Gastroesophageal sphincter (tissue), 4 donors: ENCODE measurements around the gene KDM6A. TPM values are rescaled to one million over a fixed set of nuclear protein-coding genes. Genes with fewer than 3 reads are reported as not detected.

Experiments used
- ATAC-seq: fragments of 150-250 bp; one replicate; pipeline ENCODE4 v1.9.1; 2016; ENCODE audit warnings: mild to moderate bottlenecking, moderate library complexity
- H3K27ac ChIP-seq, 4 donors: fragments of 200-600 bp; sonication (generic) in 3 of 4; 1 replicate in 3 of 4; 2 replicates in 1 of 4; pipeline ENCODE4 v1.5.1; 2016 to 2019
- H3K27me3 ChIP-seq: fragments of 200-600 bp; sonication (generic); one replicate; pipeline ENCODE4 v1.5.1; 2019
- H3K36me3 ChIP-seq, 2 donors: fragments of 200-600 bp; sonication (generic); one replicate each; pipeline ENCODE4 v1.5.1; 2019; ENCODE audit warnings: control low read depth in 1 of 2
- H3K4me1 ChIP-seq, 3 donors: fragments of 200-600 bp; sonication (generic); 1 replicate in 2 of 3; 2 replicates in 1 of 3; pipeline ENCODE4 v1.5.1; 2016 to 2019; ENCODE audit warnings: control low read depth in 2 of 3
- H3K4me3 ChIP-seq, 2 donors: fragments of 200-600 bp; sonication (generic); one replicate each; pipeline ENCODE4 v1.5.1; 2019; ENCODE audit warnings: mild to moderate bottlenecking in 1 of 2, moderate library complexity in 1 of 2
- H3K9me3 ChIP-seq, 3 donors: fragments of 200-600 bp; sonication (generic); one replicate each; pipeline ENCODE4 v1.5.1; 2017 to 2019; ENCODE audit warnings: control low read depth in 2 of 3
- CTCF ChIP-seq, 4 experiments: fragments of 200-600 bp in 2 of 4; fragments of 450-650 bp in 2 of 4; sonication (generic) in 1 of 4; IDR thresholded peaks; one replicate each; pipeline ENCODE4 v1.5.1; 2017 to 2019; ENCODE audit warnings: antibody characterized with exemption in 4 of 4, mild to moderate bottlenecking in 2 of 4, moderate library complexity in 2 of 4
- EP300 ChIP-seq: sonication (generic); formaldehyde crosslinking; IDR thresholded peaks from one replicate; pipeline ENCODE4 v1.6.1; 2017; ENCODE audit warnings: antibody characterized with exemption, mild to moderate bottlenecking
- POLR2A ChIP-seq, 2 donors: fragments of 450-650 bp; IDR thresholded peaks; one replicate each; pipeline ENCODE4 v1.6.1; 2017; ENCODE audit warnings: antibody characterized with exemption in 2 of 2, mild to moderate bottlenecking in 2 of 2, moderate library complexity in 1 of 2
- POLR2AphosphoS5 ChIP-seq: sonication (generic); formaldehyde crosslinking; IDR thresholded peaks from one replicate; pipeline ENCODE4 v1.6.1; 2017; ENCODE audit warnings: antibody characterized with exemption
- WGBS, 2 donors: methylation state at CpG; one replicate each; pipeline ENCODE4 v1.1.5; 2018; ENCODE audit warnings: low coverage in 1 of 2; 5-methylcytosine and 5-hydroxymethylcytosine counted together
- total RNA-seq, 4 donors: library from RNA; depleted of rRNA; stranded (reverse); fragments of >200 nt; gene quantifications; one replicate each; pipeline ENCODE4 v1.1.0, GENCODE V29; 2016

KDM6A gene
- total RNA-seq, 4 donors from 2014 or later = 17.0 to 28.6 (median 19.9) TPM

DNA sequence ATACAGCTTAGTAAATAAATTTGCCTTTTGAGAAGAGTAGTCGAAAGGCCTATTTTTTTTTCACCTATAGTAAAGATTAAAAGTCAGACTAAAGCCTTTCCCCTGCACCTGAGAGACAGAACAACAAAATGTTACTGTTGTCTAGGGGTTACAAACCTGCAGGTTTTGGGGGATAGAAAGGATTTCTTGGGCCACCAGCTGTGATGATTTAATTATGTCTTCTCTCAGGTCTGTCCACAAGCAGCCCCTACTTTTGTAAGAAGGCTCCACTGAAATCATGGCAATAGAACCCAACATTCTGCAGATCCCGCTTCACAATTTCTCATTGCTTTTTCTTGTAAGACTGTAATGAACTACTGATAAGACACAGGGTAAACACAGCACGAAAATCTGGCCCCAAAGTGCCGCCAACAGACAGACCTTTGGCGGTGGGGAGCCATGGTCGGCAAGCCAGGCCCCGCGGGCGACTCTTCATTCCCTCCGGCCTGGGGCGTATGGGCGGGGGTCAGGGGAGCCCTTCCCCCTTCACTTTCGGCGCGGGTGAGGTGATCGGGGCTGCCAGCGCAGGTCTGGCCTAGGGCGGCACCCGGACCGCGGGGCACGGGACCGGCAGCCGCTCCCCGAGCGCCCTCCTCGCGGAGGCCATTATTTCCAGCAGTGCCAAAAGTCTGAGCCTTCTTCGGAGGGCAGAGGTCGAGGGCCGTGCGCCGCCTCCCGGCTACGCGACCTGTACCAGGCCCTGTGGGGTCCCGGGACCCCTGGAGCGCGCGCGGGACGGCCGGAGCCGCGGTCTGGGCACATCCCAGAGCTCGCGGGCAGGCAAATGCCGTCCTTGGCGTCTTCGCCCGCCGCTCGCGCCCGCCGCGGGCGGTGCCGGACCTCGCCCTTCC is 812 bp upstream of the KDM6A start:
- peak; percentile 48 for ATAC-seq
- H3K9me3 ChIP-seq = no peaks in the 10 kb centered on the region
- H3K27ac ChIP-seq = peak overlapping the region; percentile 90 to 100 (median 97)
- H3K27me3 ChIP-seq = no peaks in the 10 kb centered on the region
- peak overlapping the region; percentile 89 to 98 for H3K4me3 ChIP-seq
- H3K4me1 ChIP-seq = peaks cover 0 to 26% (median 9%) of the 10 kb centered on the region in 3 donors
- WGBS, 2 donors = 0 to 5% methylated on average over 3 to 9 of the region's 60 CpGs
- H3K36me3 ChIP-seq = no peaks in the 10 kb centered on the region
- TF ChIP-seq EP300 (no peak), CTCF (IDR thresholded peaks at IDR 0.05) (peak in 1 of 4 experiments; percentile 27)

- WGBS, 2 donors = 0% methylated on average over 1 of the region's 99 CpGs; no CpG with 5 or more reads in 1 of the 2 donors
- H3K27ac ChIP-seq = peak overlapping the region; percentile 90 to 100 (median 98)
- H3K9me3 ChIP-seq = no peaks in the 10 kb centered on the region
- TF ChIP-seq POLR2AphosphoS5 = no peak
- TF ChIP-seq CTCF (IDR thresholded peaks at IDR 0.05) = peak in 1 of 4 experiments; percentile 24
- H3K27me3 ChIP-seq = no peaks in the 10 kb centered on the region
- peaks cover 0 to 41% (median 14%) of the 10 kb centered on the region in 3 donors for H3K4me1 ChIP-seq
- H3K36me3 ChIP-seq = no peaks in the 10 kb centered on the region
- ATAC-seq = peak; percentile 23
- H3K4me3 ChIP-seq = peak overlapping the region; percentile 89 to 98
Measured at GRCh38 chrX:44873415-44874276, 658 bp downstream of the KDM6A start.

- Histone ChIP-seq H3K36me3 (no peaks in the 10 kb centered on the region), H3K27me3 (no peaks in the 10 kb centered on the region), H3K9me3 (no peaks in the 10 kb centered on the region), H3K4me3 (peak overlapping the region; percentile 89 to 98), H3K4me1 (peaks cover 0 to 46% (median 20%) of the 10 kb centered on the region in 3 donors), H3K27ac (peak overlapping the region; percentile 90 to 100 (median 98))
- no peak for ATAC-seq
- no peak for TF ChIP-seq POLR2A (IDR thresholded peaks at IDR 0.05)
- no peak for TF ChIP-seq CTCF (IDR thresholded peaks at IDR 0.05)
- TF ChIP-seq EP300 = no peak
- TF ChIP-seq POLR2AphosphoS5 = no peak
- WGBS, 2 donors = 0 to 2% methylated on average over 7 to 9 of the region's 14 CpGs
Measured at GRCh38 chrX:44874420-44875184, 1.6 kb downstream of the KDM6A start.

- ATAC-seq = no peak
Measured at GRCh38 chrX:44875185-44875489, 2.1 kb downstream of the KDM6A start.

More at GRCh38 chrX:44875185-44875489, 2.1 kb downstream of the KDM6A start:
- no peaks in the 10 kb centered on the region for H3K27me3 ChIP-seq
- 8 to 20% methylated on average over 5 of the region's 5 CpGs for WGBS, 2 donors
- no peaks in the 10 kb centered on the region for H3K36me3 ChIP-seq
- peak overlapping the region; percentile 89 to 98 for H3K4me3 ChIP-seq
- H3K4me1 ChIP-seq = peaks cover 0 to 46% (median 20%) of the 10 kb centered on the region in 3 donors
- no peaks in the 10 kb centered on the region for H3K9me3 ChIP-seq
- TF ChIP-seq CTCF (IDR thresholded peaks at IDR 0.05) (no peak), EP300 (no peak)
- H3K27ac ChIP-seq = peak overlapping the region; percentile 90 to 100 (median 98)
